Subcutaneous adipose tissue (tissue), 4 donors: ENCODE measurements around the gene IL11. TPM values are rescaled to one million over a fixed set of nuclear protein-coding genes. Genes with fewer than 3 reads are reported as not detected.

Experiments used
- total RNA-seq, 4 donors: library from RNA; depleted of rRNA; stranded (reverse); fragments of >200 nt; gene quantifications; one replicate each; pipeline ENCODE4 v1.1.0, GENCODE V29; 2016
- TF ChIP-seq, protein P1 (sequence below): fragments of 450-650 bp; IDR thresholded peaks from one replicate; pipeline ENCODE4 v1.5.1; 2016; ENCODE audit warnings: low read depth, mild to moderate bottlenecking, control low read depth, antibody characterized with exemption, moderate library complexity

Gene IL11
- total RNA-seq, 4 donors from 2014 or later: not detected

DNA sequence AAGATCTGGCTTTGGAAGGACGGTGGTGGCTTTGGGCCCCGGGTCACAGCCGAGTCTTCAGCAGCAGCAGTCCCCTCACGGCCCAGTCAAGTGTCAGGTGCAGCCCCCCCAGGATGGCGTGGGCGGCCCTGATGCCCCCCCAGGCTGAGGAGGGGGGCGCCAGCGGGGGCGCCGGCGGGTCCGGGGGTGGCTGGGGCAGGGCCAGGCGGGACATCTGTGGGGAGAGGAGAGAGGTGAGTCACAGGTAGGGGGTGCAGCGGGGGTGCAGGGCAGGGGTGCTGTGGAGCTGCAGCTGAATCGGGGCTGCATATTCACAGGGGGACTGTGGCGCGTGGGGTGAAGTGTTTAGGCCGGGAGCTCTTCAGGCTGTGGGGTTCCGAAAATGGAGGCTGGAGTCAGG, 4.3 kb downstream of the IL11 start:
- TF ChIP-seq, protein P1, sequence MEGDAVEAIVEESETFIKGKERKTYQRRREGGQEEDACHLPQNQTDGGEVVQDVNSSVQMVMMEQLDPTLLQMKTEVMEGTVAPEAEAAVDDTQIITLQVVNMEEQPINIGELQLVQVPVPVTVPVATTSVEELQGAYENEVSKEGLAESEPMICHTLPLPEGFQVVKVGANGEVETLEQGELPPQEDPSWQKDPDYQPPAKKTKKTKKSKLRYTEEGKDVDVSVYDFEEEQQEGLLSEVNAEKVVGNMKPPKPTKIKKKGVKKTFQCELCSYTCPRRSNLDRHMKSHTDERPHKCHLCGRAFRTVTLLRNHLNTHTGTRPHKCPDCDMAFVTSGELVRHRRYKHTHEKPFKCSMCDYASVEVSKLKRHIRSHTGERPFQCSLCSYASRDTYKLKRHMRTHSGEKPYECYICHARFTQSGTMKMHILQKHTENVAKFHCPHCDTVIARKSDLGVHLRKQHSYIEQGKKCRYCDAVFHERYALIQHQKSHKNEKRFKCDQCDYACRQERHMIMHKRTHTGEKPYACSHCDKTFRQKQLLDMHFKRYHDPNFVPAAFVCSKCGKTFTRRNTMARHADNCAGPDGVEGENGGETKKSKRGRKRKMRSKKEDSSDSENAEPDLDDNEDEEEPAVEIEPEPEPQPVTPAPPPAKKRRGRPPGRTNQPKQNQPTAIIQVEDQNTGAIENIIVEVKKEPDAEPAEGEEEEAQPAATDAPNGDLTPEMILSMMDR: no peak

DNA sequence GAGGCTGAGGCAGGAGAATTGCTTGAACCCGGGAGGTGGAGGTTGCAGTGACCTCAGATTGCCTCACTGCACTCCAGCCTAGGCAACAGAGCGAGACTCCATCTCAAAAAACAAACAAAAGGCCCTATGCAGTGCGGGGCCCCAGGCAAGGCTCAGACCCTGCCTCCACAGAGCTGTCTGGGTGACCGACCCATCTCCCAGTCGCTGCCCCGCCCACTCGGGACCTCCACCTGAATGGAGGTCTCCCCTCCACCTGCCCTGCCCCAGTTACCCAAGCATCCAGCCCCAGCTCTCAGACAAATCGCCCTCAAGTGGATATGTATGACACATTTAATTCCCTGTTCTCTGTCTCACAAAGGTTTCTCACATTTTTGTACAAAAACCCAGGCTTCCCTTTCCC, 5.0 kb downstream of the IL11 start:
- TF ChIP-seq, protein P1: no peak

DNA sequence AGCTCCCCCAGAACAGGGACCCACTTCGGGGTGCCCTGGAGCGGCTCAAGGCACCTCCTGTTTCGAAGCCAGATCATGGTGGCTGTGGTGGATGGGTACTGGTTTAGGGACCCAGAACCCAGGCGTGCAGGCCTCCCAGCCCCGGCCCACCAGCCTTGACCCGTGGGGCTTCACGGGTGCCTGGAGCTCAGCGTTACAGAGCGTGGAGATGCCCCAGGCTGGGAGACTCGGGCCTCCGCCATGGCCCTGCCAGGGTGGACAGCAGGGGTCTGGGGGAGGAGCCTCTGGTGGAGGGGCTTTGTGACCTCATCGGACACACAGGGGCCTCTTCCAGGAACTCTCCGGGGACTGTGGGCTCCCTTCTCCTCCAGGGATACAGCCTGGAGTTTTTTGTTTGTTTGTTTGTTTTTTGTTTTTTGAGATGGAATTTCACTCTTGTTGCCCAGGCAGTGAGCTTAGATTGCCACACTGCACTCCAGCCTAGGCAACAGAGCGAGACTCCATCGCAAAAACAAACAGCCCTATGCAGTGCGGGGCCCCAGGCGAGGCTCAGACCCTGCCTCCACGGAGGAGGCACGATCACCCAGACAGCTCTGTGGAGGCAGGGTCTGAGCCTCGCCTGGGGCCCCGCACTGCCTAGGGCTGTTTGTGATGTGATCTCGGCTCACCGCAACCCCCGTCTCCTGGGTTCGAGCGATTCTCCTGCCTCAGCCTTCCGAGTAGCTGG, 7.1 kb downstream of the IL11 start, which contains the start of gene GARIN5B:
GARIN5B (minus strand) TSS at position 271 of the 727 bp plus-strand sequence; CDS start at position 77, 194 bp downstream.
- TF ChIP-seq, protein P1: no peak

DNA sequence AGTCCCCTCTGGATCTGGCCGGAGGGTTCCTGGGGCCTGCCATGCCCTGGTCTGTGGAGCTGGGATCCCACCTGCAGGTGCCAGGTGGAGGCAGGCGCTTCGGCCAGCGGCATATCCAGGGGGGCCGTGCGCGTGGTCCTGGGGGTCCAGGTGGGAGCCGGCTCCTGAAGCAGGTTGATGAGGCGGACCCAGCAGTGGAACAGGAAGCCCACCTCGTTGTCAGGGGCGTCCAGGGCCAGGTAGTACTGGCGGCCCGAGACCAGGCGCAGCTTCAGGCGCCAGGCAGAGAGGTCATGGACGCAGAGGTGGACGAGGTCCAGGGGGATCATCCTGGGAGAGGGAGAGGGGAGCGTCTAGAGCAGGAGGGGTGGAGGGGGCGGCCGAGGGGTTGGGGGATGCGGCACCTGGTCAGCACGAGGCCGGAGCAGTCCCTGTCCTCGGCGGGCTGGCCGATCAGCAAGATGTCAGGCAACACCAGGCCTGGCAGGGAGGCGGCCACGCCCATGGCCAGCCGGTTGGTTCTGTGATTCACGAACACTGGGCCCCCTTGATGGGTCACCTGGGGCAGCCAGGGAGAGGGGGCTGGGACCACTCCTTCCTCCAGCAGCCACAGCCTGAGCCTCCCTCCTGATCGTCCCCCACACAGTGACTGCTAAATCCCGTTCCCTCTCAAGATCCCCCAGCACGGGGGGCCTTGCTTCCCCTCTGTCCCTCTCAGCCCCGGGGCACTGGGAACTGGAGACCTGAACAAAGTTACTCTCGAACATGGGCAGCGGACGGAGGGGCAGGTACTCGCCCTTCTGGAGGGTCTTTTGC, 7.9 kb downstream of the IL11 start:
- TF ChIP-seq, protein P1: no peak

DNA sequence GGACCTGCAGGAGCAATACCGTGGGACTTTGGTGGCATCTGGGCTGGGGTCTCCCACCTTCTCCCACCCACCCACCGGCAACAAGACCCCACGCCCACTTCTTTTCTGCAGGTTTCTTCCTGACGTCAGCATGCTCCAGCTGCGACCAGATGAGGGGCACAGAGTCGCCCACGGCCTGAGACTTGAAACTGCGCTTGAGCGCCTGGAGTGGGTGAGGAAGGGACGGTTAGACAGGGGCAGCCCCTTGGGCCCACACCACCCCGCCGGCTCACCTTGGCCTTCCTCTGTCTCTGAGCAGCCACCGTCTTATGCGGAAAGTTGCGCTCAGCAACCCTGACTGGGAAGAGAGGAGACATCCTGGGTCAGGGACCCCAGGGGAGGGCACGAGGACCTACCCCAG, 9.4 kb downstream of the IL11 start:
- TF ChIP-seq, protein P1: no peak

DNA sequence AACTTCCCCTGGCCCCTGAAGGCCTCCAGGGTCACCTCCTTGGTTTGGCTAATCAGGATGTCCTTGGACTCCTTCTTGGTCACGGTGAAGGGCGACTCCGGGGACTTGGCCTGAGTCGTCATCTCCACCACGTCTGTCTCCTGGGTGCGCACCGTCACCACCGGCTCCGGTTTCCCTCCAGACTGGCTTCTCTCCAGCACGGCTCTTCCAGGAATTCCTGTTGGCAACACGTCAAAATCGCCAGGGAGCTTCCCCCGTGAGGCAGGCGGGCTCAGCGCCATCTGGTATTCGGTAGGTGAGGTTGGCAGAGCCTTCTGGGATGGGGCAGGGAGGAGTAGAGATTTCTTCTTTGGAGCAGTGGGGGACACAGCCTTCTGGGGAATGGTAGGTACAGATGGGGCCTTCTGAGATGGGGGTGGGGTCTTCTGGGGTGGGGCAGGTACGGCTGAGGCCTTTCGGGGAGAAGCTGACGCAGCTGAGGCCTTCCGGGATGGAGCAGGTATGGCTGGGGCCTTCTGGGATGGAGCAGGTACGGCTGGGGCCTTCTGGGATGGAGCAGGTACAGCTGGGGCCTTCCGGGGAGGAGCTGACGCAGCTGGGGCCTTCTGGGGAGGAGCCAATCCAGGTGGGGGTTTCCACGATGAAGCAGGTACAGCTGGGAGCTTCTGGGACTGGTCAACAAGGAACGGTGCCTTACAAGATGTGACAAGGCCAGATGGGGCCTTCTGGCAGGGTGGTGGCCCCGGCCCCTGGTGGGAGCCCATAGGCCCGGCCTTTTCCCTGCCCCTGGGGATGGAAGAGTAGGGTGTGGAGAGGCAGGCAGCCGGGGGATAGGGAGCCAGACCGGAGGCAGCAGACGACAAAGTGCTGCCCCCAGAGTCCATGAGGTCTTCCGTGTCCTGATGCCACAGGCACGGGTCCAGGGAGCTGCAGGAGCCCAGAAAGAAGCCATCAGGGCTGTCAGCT, 11.0 kb downstream of the IL11 start:
- TF ChIP-seq, protein P1: no peak
